GM21360 (cell line): Measurements from ENCODE around the gene LSM7.

ENCODE experiments used
- ATAC-seq: cut with Tn5 transposase; IDR thresholded peaks from one replicate; pipeline ENCODE4 v1.9.1; 2021; ENCODE audit warnings: mild to moderate bottlenecking, moderate library complexity; ENCODE audit not compliant: unreplicated experiment

Gene LSM7

GRCh38 chr19:2338751-2339643 lies 10.6 kb upstream of the LSM7 start:
- ATAC-seq = no peak

DNA sequence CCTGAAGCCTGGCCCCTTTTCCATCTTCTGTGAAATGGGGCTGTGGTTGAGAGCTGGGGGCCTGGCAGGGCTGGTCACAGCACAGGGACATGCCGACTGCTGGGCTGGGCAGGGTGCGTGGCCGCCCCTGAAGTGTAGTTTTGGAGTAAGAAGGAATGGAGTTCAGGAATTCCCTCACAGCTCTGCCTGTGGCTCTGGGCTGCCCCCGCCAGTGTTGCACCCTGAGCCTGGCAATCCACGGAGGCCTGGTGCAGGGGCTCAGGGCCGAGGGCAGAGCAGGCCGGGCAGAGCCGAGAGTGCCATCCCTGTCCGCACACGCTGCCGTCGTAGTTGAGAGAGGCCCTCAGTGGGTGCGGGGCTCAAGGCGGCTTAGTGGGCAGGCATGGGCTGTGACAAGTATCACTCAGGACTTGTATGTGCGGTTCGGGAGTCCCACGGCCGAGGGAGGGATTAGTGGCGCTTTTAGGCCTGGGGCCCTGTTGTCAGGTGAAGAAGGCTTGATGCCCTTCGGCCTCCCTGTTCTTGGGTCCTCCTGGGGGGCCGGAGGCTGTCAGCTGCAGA lies 9.7 kb upstream of the LSM7 start:
- no peak for ATAC-seq

DNA sequence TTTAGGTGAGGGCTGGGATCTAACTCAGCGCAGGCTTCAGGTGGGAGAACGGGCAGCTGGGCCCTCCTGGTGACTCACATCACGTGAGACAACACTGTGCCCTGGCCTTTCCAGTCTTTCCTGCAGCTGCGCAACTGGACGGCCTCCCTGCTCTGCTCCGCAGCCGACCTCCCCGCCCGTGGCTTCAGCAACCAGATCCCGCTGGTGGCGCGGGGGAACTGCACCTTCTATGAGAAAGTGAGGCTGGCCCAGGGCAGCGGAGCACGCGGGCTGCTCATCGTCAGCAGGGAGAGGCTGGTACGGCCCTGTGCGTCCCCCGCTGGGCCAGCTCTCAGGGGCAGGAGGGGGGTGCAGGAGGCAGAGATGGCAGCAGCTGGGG lies 8.9 kb upstream of the LSM7 start:
- ATAC-seq = no peak

GRCh38 chr19:2336528-2337328 lies 8.3 kb upstream of the LSM7 start:
- ATAC-seq = no peak

- no peak for ATAC-seq
These were observed 7.5 kb upstream of the LSM7 start for GRCh38 chr19:2335848-2336247.

DNA sequence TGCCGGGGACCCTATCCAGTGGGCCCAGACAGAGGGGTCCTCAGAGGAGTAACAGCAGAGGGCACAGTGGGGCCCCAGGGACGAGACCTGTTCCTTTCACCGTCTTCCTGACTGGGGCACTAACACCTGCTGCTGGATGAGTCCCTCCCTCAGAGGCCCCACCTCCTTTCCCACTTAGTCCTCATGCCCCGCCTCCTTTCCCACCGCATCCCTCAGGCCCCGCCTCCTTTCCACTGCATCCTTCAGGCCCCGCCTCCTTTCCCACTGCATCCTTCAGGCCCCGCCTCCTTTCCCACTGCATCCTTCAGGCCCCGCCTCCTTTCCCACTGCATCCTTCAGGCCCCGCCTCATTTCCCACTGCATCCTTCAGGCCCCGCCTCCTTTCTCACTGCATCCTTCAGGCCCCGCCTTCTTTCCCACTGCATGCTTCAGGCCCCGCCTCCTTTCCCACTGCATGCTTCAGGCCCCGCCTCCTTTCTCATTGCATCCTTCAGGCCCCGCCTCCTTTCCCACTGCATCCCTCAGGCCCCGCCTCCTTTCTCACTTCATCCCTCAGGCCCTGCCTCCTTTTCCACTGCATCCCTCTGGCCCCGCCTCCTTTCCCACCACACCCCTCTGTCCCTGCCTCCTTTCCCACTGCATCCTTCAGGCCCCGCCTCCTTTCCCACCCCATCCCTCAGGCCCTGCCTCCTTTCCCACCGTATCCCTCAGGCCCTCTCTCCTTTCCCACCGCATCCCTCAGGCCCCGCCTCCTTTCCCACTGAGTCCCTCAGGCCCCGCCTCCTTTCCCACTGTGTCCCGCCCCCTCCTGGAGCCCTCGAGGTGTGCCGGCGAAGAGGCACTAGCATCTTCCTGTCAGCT lies 6.8 kb upstream of the LSM7 start:
- ATAC-seq = no peak

- ATAC-seq = no peak
These were observed 6.0 kb upstream of the LSM7 start for GRCh38 chr19:2334426-2334825.

DNA sequence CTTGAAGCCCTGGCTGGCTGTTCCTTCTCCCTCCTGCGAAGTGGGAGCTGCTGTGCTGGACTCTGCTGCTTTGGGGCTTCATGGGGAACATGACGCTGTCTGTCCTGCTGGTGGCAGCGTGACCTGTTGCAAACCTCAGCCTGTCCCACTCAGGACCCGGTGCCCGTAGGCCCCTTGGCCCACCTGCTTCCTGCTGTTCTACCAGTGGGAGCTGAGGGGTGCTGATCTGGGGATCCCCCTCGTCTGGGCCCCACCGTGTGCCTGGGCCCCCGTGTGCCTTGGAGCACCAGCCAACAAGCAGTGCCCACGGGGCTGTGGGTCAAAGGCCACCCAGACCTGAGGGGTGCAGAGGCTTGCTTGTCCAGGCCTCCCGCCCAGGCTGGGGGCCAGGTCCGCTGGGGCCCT lies 5.4 kb upstream of the LSM7 start:
- ATAC-seq = no peak

DNA sequence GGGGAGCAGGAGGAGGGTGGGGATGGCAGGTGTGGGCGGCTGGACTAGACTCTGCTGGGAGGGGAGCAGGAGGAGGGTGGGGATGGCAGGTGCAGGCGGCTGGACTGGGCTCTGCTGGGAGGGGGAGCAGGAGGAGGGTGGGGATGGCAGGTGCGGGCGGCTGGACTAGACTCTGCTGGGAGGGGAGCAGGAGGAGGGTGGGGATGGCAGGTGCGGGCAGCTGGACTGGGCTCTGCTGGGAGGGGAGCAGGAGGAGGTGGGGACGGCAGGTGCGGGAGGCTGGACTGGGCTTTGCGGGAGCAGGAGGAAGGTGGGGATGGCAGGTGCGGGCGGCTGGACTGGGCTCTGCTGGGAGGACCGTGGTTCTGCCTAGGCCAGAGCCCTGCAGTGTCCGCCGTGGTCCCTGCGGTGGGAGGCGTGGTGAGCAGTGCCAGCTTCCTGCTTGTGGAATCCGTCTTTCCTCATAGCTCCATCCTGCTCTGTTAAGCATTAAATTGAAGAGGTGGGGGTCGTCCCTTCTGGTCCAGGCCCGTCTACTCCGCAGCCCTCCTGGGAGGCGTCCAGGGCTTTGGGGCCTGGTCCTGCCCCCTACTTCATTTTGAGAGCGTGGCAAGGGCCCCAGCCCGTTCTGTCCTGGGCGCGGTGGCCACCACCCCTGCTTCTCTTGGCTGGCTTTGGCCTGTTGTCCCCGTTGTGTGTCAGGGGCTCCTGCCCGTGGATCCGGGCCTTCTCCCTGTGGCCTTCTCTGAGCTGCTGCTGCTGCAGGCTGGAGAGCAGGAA lies 4.8 kb upstream of the LSM7 start:
- no peak for ATAC-seq

GRCh38 chr19:2332341-2333026 lies 4.1 kb upstream of the LSM7 start:
- ATAC-seq = no peak

DNA sequence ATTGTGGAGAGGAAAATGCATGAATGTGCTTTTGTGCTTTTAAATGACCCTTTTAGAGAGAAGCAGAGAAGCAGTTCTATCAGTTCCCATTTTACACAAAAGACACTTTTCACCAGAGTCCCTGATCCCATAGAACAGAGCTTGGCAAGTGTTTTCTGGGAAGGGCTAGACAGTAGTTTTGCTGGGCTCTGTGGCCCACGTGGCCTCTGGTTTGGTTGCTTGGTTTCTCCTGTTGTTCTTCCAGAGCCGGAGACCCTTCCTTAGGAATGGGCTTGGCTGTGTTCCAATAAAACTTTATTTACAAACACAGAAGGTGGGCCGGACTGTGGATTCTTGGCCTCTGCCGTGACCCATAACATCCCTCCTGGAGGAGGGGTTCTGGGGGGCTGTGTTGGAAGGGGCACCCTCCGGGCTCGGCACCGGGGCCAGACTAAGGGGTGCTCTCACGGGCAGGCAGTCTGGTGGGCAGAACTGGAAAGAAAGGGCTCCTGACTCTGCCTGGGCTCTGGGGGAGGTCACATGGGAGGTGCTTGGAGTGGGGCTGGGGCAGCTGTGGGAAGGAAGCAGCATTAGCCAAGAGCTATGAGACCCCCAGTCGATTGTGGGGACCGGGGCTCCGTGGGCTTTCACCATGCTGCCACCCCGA lies 3.3 kb upstream of the LSM7 start:
- ATAC-seq = no peak

DNA sequence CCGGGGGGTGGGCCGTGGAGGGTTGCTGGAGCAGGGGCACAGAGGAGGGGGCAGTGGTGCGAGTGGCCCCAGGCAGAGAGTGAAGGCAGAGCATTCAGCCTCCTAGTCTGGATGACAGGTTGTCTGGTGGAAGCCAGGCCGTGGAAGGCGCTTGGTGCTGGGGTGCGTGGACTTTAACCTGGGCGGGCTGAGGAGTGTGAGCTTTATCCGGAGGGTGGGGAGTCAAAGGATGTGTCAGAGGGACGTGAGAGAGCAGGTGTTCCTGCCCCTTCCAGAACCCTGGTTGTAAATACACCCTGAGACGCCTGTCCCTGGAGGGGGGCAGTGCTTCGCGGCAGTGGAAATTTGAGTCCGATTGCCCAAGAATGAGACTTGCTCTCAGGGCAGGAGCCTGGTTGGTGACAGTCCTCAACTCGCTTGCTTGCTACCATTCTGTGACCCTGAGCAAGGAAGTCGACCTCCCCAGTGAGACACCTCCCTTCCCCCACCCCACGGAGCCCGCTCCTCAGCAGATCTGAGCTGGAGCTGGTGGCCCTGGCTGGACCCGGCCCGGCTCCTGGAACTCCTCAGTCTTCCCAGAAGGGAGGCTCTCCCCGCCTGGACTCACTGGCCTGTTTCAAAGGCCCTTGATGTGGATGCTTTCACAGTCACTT lies 2.4 kb upstream of the LSM7 start:
- ATAC-seq = no peak

DNA sequence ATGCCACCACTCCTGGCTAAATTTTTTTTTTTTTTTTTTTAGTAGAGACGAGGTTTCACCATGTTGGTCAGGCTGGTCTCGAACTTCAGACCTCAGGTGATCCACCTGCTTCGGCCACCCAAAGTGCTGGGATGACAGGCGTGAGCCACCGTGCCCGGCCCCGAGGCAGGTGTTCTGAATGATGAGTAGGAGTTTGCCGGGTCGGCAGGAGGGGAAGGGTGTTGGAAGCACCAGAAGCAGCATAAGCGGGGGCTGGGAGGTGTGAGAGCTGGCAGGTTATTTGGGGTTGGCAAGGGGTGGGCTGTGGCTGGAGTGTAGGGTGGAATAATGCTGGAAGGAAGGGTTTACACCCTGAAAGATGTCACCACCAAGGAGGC lies 1.9 kb upstream of the LSM7 start:
- ATAC-seq = no peak

- ATAC-seq = no peak
These were observed 1.1 kb upstream of the LSM7 start for GRCh38 chr19:2329501-2329916.

GRCh38 chr19:2329149-2329478 lies 728 bp upstream of the LSM7 start:
- no peak for ATAC-seq

DNA sequence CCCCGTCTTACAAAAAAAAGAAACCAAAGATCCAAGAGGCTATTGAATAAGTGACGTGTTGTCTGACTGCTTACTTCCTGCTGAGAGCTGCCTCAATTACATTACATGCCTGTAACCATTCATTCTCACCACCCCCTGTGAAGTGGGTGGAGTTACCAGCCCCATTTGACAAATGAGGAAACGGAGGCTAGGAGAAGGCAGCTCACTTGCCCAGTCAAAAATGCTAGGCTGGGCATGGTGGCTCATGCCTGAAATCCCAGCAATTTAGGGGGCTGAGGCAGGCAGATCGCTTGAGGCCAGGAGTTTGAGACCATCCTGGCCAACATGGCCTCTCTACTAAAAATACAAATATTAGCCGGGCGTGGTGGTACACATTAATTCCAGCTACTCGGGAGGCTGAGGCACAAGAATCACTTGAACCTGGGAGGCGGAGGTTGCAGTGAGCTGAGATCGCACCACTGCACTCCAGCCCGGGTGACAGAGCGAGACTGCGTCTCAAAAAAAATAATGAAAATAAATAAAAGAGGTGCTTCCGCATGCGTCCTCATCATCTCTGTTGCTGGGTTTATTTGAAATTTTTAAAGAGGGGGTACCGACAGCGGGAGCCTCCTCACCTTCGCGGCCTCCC lies 499 bp downstream of the LSM7 start:
- ATAC-seq = no peak

DNA sequence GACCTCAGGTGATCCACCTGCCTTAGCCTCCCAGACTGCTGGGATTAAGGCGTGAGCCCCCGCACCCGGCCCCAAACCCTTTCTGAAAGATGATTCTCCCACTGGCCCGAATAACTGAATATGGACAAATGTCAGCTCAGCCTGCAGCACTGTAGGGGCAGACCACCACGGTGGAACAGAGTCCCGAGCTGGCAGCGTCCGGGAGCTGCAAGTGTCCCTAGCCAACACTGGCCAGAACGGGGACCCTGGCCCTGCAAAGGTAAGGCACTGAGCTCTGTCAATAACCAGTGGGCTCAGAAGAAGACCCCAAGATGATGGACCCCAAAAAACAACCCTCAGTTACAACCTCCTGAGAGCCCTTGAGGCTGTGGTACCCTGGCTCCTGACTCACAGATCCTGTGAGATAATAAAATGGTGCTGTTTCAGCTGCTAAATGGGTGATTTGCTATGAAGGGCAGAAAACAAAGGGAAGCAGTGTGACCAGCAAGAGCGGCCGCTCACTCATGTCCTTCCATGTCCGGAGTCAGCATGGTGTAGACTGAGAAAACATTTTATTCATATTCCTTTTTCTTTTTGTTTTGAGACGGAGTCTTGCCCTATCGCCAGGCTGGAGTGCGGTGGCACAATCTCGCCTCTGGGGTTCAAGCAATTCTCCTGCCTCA lies 1.6 kb downstream of the LSM7 start:
- ATAC-seq = no peak
